Limb (tissue), 2 donors: ENCODE measurements around the gene PPP1R3F.
"Not testable (repeated sequence)": the region's sequence is repeated elsewhere in the genome, so short reads cannot be mapped to it uniquely, and the experiment has no call there.

Source experiments
- DNase-seq, 2 donors: peaks; one replicate each; pipeline ENCODE4 v3.0.0-alpha.2; 2016; ENCODE audit errors: extremely low spot score in 2 of 2

The PPP1R3F gene

DNA sequence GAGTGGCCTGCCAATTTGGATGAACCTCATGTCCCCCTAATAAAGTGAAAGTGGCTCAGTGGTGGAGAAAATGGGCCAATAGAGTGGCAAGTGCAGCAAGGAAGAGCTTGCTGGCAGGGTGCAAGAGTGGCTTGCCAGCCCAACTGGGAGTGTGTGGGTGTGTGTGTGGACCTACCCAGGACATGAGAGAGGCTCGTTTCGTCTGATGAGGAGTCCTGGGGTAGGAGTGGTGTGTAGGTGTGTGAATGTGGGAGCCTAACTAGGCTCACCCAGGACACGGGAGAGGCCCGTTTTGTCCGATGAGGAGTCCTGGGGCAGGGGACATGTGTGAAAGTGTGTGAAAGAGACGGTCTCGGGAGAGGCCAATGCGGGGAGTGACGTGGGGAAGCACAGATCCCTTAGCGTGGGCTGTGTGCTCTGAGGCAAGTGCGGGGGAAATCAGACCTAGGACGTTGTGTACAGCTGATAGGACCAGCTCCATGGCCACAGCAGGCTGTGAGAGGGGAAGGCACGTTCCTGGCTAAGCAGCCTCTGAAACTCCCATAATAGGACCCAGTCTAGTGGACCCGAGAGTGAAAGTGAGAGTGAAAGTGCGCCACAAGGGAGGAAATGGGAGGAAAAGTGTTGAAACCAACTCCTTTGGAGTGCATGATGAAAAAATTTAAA is 39.1 kb downstream of the PPP1R3F start:
- no peak for DNase-seq

DNA sequence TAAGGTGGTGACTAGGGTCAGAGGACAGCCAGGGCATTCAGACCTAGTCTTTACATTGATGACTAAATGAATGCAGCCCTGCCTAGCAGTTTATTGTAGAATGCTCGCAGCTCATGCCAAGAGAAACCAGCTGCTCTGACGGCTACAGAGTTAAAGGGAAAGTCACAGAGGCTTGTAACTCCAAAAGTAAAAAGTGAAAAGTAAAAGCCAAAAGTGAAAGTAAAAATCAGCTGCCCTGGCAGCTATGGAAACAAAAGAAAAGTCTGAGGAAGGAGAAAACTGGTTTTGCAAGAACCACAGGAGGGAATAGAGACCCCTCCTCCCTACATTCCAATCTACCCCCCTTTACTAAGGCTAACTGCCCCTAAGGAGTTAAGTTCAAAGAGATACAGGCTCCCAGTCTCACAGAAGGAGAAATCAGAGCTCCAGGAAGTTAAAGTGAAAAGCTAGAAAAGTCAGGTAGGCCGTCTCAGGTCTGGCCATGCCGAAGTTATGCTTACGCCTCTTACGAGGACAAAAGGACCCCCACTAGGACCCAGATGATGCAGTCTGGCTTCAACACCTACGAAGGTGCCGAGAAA is 39.9 kb downstream of the PPP1R3F start:
- DNase-seq, result peak in 1 of 2 donors; percentile 13

GRCh38 chrX:49310371-49310770 is 40.8 kb downstream of the PPP1R3F start:
- DNase-seq, result no peak

- no peak for DNase-seq
Measured at GRCh38 chrX:49312176-49312575, 42.6 kb downstream of the PPP1R3F start.

DNA sequence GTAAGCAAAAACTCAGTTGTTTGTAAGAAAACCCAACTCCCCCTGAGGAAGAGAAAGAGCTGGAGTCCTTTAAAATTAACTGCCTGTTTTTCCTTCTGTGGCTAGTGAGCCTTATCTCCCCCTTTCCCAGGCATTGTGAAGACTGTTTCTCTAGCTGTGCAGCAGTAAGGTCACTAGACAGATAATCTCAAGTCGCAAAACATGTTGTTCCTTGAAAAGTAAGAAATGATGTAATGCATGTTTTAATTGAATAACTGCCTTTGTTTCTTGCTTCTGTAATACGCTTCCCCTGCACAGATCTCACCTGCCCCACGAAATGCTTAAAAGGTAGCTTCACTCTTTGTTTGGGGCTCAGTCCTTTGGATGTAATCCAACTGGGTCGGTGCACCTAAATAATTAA is 46.5 kb downstream of the PPP1R3F start:
- no peak for DNase-seq

DNA sequence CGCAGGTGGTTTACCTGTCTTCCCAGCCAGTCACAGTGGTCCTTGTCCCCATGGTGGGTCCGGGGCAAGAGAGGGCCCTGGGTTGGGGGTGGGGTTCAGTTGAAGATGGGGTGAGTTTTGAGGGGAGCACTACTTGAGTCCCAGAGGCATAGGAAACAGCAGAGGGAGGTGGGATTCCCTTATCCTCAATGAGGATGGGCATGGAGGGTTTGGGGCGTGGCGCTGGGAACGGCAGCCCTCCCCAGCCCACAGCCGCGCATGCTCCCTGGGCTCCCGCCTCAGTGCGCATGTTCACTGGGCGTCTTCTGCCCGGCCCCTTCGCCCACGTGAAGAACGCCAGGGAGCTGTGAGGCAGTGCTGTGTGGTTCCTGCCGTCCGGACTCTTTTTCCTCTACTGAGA is 52.1 kb downstream of the PPP1R3F start, which contains the start of gene GAGE12J:
Gene GAGE12J (plus strand): TSS at position 301 of the 400 bp plus-strand sequence. CDS start 1,157 bp downstream, outside the sequence.
- not testable (repeated sequence) for DNase-seq

- DNase-seq, result not testable (repeated sequence)
Measured at GRCh38 chrX:49322266-49322665, 52.7 kb downstream of the PPP1R3F start.

- DNase-seq, result not testable (repeated sequence)
Measured at GRCh38 chrX:49323735-49324134, 54.1 kb downstream of the PPP1R3F start.

- not testable (repeated sequence) for DNase-seq
Measured at GRCh38 chrX:49330421-49330820, 60.8 kb downstream of the PPP1R3F start.

DNA sequence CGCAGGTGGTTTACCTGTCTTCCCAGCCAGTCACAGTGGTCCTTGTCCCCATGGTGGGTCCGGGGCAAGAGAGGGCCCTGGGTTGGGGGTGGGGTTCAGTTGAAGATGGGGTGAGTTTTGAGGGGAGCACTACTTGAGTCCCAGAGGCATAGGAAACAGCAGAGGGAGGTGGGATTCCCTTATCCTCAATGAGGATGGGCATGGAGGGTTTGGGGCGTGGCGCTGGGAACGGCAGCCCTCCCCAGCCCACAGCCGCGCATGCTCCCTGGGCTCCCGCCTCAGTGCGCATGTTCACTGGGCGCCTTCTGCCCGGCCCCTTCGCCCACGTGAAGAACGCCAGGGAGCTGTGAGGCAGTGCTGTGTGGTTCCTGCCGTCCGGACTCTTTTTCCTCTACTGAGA is 61.7 kb downstream of the PPP1R3F start, which contains the start of gene GAGE13:
Gene GAGE13 (plus strand): TSS at position 301 of the 400 bp plus-strand sequence. CDS start 1,156 bp downstream, outside the sequence.
- not testable (repeated sequence) for DNase-seq

DNA sequence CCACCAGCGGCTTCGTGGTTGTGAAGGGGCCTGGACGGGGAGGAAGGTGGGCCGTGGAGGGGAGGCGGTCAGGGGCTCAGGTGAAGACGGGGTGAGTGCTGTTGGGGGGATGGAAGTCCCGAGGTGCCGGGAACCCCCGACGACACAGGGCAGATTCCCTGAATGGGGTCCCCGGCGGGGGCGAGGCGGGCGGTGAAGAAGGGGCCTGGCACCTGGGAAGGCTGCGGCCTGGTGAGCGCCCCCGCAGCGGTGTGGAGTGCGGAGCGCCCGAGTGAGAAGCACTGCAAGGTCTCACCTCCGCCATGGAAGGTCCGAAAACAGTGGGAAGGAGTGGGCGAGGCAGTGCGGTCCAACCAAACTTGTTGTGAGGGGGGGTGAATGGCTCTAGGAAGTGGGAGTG is 62.2 kb downstream of the PPP1R3F start:
- DNase-seq, result not testable (repeated sequence)
